NCI-H1417 (cell line): Measurements from ENCODE around the gene FLT3LG.
"Not testable (repeated sequence)": the region's sequence is repeated elsewhere in the genome, so short reads cannot be mapped to it uniquely, and the experiment has no call there.

Experiments used
- DNase-seq, 3 experiments: peaks; one replicate each; lab custom pipeline; 2025; lab: John Stamatoyannopoulos, UW

Gene FLT3LG

DNA sequence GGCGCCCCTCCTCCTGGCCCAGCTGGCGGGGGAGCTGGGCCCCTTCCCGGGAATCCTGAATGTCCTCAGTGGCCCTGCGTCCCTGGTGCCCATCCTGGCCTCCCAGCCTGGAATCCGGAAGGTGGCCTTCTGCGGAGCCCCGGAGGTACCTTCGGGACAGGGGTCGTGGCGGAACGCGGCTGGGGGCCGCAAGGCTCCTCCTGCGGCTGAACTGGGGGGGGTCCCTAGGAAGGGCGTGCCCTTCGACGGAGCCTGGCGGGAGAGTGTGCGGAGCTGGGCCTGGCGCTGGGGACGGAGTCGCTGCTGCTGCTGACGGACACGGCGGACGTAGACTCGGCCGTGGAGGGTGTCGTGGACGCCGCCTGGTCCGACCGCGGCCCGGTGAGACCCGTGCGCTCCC, 12.4 kb upstream of the FLT3LG start:
- DNase-seq: no peak

DNA sequence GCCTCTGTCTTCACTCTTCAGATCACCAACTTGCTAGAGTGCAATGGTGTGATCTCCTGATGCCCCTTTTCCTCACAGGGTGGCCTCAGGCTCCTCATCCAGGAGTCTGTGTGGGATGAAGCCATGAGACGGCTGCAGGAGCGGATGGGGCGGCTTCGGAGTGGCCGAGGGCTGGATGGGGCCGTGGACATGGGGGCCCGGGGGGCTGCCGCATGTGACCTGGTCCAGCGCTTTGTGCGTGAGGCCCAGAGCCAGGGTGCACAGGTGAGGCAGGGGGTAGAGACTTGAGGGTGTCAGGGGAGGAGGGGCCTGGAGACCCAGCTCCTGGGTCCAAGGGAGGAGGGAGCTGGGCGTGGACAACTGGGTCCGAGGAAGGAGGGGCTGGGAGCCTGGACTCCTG, 11.5 kb upstream of the FLT3LG start:
- DNase-seq: no peak

DNA sequence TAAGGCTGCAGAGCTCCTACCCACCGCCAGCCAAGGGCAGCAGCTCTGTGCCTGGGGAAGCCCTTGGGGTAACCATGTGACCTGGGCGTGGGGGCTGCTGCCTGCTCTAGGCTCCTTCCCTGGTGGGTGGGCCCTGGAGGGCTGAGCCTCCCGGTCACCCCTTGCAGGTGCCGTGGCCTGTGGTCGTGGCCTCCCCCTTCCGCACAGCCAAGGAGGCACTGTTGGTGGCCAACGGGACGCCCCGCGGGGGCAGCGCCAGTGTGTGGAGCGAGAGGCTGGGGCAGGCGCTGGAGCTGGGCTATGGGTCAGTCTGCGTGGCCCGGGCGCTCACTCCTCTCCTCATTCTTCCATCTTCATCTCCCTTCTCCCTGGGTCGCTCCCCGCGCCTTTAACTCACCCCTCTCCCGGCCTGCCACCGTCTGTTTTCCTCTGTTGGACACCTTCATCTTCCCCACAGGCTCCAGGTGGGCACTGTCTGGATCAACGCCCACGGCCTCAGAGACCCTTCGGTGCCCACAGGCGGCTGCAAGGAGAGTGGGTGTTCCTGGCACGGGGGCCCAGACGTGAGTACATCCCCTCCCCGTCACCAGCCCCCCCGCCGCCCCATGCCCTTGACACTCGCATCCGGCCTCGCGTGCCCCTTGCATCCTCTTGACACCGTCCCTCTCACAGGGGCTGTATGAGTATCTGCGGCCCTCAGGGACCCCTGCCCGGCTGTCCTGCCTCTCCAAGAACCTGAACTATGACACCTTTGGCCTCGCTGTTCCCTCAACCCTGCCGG, 9.9 kb upstream of the FLT3LG start:
- no peak for DNase-seq

DNA sequence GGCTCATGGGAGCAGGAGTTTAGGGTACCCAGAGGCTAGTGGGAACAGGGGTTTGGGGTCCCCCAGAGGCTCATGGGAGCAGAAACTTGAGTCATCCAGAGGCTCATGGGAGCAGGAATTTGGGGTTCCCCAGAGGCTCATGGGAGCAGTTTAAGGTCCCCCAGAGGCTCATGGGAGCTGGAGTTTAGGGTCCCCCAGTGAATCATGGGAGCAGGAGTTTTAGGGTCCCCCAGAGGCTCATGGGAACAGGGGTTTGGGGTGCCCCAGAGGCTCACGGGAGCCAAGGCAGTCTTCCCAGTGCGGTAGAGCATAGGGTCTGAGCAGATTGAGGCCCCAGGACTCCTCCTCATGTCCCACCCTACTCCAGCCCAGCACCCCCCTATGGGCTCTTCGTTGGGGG, 8.6 kb upstream of the FLT3LG start:
- no peak for DNase-seq

DNA sequence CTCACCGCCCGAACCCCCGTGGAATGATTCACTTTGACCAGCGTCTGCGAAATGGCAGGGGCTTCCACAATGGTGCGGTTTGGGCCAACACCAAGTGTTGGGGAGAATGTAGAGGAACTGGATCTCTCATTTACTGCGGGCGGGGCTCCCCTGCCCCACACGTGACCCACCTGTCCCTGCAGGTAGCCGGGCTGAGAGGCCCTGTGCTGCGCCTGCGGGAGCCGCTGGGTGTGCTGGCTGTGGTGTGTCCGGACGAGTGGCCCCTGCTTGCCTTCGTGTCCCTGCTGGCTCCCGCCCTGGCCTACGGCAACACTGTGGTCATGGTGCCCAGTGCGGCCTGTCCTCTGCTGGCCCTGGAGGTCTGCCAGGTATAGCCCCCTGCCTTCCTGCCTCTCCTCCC, 5.8 kb upstream of the FLT3LG start:
- no peak for DNase-seq

DNA sequence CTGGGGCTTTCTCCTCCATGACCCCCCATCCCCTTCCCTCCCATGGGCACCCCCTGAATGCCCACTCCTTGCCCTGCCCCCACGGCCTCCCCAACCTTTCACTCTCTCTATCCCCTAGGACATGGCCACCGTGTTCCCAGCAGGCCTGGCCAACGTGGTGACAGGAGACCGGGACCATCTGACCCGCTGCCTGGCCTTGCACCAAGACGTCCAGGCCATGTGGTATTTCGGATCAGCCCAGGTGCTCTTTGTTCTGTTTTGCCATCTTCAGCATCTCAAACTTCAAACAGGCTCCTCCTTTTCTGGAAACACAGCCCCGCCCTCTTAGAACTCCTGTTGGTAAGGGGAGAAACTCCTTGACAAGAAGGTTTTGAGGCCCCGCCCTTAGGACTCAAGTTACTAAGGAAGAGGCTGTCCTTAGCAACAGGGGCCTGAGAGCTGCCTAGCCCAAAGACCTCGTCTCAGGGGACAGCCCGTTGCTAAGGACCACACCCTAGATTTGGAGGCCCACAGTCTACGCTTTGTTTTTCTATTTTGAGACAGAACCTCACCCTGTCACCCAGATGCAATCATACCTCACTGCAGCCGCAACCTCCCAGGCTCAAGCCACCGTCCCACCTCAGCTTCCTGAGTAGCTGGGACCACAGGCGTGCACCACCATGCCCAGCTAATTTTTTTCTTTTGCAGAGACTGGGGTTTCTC, 5.1 kb upstream of the FLT3LG start:
- DNase-seq: peak in 1 of 3 experiments; percentile 99

DNA sequence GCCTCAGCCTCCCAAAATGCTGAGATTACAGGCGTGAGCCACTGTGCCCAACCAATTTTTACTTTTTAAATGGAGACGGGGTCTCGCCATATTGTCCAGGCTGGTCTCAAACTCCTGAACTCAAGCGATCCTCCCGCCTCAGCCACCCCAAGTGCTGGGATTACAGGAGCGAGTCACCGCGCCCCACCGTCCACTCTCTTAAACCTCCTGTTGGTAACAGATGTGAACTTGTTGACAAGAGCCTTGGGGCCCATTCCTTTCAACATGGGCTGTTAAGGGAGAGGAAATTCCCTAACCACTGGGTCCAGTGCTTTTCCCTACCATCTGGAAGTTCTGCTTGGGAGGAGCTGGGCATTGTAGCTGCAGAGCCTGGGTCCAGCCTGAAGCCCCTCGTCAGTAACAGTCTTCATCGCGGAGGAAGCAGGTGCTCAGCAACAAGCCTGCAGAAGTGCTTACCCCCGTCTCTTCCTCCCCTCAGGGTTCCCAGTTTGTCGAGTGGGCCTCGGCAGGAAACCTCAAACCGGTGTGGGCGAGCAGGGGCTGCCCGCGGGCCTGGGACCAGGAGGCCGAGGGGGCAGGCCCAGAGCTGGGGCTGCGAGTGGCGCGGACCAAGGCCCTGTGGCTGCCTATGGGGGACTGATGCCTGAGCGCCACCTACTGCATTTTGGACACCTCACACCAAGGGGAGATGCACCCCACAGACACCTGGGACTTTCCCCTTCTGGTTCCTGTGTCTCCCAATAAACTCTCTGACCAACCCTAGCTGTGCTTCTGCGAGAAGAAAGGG, 4.0 kb upstream of the FLT3LG start:
- DNase-seq: no peak

DNA sequence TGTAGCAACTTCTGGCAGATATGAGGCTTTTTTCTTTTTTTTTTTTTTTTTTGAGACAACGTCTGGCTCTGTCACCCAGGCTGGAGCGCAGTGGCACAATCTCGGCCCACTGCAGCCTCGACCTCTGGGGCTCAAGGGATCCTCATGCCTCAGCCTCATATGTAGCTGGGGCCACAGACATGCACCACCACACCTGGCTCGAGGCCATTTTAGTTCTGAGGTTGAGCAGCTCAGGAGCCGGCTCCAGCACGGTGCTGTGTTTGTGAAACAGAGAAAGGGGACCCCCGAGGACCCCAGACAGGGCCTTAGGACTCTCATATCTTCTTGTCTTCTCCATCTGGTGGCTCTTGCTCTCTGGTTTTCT, 3.4 kb upstream of the FLT3LG start:
- DNase-seq: no peak

DNA sequence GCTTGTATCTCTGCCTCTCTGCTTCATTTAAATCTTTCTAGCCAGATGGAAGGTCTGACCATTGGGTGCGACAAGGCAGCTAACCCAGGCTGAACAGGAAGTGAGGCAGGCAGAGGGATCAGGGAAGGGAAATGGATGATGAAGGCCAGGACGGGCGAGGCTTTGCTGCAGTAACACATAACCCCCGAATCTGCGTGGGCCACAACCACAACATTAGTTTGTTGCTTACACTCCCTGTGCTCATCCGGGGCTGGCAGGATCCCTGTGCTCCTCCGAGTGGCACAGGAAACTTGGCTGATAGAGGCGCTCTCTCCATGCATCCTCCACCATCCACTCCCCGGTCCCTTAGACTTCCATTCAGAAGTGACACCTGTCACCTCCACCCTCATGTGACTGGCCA, 1.1 kb upstream of the FLT3LG start:
- DNase-seq: no peak

DNA sequence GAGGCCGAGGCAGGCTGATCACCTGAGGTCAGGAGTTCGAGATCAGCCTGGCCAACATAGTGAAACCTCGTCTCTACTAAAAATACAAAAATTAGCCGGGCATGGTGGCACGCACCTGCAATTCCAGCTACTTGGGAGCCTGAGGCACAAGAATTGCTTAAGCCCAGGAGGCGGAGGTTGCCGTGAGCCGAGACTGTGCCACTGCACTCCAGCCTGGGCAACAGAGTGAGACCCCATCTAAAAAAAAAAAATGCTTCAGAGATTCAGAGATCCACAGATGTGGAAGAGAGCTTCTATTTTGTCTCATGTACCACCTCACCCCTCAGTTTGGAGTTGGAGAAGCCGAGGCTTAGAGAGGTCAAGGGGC, 531 bp upstream of the FLT3LG start:
- DNase-seq: not testable (repeated sequence)

DNA sequence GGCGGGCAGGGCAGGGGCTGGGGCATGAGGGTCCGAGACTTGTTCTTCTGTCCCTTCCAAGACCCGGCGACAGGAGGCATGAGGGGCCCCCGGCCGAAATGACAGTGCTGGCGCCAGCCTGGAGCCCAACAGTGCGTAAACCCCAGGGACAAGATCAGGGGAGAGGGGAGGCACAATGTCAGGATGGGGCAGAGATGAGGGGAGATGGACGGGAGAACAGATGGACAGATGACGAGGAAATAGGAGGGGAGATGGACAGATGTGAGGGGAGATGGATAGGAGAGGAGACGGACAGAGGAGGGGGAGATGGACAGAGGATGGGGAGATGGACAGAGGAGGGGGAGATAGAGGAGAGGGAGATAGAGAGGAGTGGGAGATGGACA, 518 bp downstream of the FLT3LG start:
- no peak for DNase-seq

DNA sequence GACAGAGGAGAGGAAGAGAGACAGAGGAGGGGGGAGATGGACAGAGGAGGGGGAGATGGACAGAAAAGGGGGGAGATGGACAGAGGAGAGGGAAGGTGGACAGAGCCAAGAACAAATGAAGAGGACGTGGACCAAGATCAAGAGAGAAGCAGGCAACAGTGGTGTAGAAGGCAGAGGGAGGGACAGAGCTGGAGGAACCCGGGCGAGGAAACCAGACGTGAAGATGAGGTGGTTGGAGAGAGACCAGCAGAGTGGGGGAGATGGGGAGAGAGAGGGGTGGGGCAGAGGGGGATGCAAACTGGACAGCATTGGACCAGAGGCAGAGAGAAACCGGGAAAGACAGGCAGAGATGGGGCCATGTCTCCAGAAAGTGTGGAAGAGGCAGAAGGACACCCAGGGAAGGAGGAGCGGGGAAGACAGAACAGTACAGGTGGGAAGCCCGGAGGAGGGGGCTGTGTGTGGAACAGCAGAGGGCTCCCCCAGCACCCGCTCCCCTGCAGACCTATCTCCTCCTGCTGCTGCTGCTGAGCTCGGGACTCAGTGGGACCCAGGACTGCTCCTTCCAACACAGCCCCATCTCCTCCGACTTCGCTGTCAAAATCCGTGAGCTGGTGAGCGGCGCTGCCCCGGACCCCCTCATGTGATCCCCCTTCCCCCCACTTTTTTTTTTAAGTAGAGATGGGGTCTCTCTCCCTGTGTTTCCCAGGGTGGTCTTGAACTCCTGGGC, 1.3 kb downstream of the FLT3LG start:
- no peak for DNase-seq

DNA sequence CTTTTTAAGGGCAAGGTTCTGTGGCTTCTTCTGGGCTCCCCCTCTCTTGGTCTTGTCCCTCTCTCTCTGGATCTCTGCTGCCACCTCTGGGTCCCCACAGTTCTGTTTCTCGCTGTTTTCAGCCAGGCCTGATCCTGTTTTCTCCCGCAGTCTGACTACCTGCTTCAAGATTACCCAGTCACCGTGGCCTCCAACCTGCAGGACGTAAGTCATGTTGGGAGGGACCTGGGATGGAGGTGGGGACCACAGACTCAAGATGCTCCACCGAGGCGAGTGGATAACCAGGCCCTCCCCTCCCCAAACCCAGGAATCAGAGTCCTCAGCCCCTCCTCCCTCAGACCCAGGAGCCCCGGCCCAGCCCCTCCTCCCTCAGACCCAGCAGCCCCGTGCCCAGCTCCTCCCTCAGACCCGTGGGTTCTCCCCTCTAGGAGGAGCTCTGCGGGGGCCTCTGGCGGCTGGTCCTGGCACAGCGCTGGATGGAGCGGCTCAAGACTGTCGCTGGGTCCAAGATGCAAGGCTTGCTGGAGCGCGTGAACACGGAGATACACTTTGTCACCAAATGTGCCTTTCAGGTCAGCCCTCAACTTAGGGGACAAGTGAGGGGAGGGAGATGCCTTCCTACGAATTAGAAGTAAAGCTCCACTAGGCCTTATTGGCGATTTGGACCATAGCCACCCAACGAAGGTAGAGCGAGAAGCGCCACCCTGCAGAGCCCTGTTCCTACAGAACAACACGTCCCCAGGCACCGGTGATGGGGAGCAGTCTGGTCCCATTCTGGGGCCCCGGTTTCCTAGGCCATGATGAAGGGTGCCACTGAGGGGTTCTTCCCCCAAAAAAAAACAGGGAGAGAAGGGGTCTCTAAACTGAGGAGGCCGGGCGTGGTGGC, 2.2 kb downstream of the FLT3LG start:
- no peak for DNase-seq

DNA sequence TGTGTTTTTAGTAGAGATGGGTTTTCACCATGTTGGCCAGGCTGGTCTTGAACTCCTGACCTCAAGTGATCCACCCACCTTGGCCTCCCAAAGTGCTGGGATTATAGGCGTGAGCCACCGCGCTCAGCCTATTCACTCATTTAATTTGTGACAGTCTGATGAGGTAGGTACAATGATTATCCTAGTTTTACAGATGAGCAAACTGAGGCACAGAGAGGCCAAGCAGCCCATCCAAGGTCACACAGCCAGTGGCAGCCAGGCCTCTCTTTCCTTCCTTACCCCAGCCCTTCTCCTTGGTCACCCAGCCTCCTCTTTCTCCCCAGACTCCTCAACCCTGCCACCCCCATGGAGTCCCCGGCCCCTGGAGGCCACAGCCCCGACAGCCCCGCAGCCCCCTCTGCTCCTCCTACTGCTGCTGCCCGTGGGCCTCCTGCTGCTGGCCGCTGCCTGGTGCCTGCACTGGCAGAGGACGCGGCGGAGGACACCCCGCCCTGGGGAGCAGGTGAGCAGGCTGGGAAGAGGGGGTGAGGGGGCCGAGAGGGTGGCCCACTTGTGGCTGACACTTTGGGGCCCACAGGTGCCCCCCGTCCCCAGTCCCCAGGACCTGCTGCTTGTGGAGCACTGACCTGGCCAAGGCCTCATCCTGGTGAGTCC, 6.1 kb downstream of the FLT3LG start:
- DNase-seq: no peak

DNA sequence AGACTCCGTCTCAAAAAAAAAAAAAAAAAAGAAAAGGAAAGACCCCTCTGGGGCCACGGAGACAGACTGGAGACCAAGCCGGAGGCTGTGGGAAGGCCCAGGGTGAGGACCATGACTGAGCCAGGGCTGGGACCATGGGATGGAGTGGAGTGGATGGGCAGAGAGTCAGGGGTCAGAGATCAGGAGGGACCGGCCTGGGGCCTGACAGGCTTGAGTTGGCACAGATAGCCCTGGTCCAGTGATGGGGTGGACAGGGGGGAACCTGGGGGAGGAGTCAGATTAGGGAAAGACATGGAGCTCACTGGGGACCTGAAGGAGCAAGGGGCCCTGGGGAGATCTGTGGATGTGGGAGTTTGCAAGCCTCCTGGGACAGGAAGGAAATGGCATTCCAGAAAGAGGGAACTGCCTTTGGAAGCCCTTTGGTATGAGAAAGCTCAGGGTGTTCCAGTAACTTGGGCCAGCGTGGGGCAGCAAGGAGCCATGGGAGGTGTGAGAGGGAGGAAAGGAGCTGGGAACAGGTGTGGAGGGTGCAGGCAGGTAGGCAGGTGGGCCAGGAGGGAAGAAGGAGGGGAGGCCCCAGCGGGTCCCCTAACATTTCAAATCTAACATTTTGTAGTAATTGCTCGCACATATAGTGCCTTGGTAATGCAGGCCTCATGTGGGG, 7.1 kb downstream of the FLT3LG start:
- DNase-seq: no peak

DNA sequence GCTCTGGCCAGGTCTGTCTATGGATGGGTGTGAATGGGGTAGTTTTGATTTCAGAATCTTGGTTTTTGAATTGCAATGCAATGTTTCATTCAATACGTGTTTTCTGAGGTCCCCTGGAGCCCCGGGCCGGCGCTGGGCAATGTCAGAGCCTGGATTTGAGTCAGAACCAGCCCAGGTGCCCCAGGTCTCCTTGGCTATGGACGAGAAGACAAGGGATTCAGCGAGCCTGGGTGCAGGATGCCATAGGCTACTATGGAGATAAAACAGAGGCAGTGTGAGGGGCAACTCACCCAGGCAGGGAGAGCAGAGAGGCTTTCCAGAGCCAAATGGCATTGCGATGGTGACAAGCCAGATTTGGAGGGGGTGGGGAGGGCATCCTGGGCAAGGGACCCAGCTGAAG, 12.2 kb downstream of the FLT3LG start:
- DNase-seq: no peak

DNA sequence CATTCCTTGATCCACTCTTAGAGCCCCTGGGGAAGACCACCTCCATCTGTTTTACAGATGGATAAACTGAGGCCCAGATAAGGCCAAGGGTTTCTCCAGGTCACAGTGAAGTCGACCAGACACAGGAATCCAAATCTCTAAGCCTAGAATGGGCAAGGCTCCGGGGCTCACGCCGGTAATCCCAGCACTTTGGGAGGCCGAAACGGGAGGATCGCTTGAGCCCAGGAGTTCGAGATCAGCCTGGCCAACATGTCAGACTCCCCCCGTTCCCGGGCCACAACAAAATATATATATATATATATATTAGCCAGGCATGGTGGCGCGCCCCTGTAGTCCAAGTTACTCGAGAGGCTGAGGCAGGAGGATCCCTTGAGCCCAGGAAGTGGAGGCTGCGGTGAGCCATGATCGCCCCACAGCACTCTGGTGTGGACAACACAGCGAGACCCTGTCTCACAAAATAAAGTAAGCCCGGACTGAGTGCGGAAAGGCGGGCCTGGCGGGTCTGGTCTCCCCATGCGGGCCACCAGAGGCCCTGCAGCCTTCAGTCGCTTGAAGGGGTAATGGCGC, 12.8 kb downstream of the FLT3LG start:
- no peak for DNase-seq

DNA sequence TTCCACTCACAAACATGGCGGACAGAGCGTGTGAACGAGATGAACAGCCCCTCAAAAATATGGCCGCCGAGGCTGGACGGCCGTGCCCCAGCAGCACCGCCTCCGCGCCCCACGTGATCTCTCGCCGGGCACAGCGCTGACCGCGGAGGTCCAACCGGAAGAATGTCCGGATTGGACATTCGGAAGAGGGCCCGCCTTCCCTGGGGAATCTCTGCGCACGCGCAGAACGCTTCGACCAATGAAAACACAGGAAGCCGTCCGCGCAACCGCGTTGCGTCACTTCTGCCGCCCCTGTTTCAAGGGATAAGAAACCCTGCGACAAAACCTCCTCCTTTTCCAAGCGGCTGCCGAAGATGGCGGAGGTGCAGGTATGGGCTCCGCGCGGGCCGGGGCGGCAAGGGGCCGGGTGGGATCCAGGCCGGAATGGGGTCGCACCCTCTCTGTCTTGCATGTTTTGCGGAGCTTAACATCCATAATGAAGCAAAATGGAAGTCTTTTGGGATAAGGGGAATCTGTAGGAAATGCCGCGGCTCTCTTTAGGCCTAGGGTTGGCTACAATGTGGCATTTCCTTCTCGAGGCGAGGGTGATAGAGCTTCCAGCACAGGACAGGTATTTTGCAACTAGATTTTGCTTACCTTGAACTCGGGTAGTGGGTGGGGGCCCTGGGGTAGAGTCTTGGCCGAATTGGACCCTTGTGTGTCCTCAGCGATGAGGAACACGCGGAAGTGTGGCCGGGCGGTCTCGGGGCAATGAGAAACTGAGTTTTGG, 13.4 kb downstream of the FLT3LG start, which contains the start of gene RPL13A:
RPL13A (plus strand) TSS at position 332 of the 769 bp plus-strand sequence; CDS start at position 354, 22 bp downstream.
- DNase-seq: peak; percentile 97 to 100 (median 100)
